GM12892 (cell line): ENCODE measurements around the gene SWSAP1.

Experiments used
- POLR2A ChIP-seq: IDR thresholded peaks from 2 replicates; pipeline ENCODE4 v1.6.1; 2011; ENCODE audit warnings: low read depth, low read length, control low read depth
- POLR2AphosphoS5 ChIP-seq: IDR thresholded peaks from 2 replicates; pipeline ENCODE4 v1.6.1; 2011; ENCODE audit warnings: low read depth, low read length, control low read depth

DNA sequence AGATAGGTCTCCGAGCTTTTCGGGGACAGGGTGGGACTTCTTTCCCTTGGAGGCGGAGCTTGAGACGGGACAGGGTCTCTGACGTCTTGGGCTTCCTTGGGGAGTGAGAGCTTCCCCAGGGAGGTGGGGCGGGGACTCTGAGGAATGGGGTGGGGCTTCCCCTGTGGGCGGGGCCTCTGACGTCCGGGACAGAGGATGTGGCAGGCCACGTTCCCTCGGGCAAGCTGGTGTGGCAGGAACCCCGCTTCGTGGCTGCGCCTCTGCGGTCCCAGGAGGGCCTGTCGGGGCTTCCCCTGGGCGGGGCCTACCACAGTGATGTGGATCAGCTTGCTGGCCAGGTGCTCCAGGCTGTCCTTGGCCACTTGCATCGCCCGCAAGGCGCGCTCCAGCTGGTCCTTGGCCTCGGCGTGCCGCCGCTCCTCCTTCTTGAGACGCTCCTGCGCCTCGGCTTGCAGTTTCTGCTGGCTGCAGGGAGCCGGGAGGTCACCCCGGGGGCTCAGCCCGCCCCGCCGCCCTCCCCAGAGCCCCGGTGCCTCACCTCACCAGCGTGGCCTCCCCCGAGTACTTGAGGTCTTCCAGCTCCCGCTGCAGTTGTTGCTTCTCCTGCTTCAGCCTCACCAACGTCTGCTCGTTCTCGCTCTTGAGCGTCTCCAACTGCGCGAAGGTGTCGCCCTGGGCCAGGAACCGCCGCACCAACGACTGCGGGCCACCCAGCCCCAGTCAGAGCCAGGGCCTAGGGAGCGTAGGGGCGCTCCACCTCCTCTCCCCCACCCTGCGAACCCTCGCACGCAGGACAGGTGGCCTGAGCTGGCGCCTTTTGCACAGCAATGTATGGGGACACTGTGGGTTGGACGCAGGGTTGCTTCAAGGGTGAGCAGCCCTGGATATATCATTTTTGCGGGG lies 47.9 kb downstream of the SWSAP1 start:
- TF ChIP-seq POLR2A: no peak
- no peak for TF ChIP-seq POLR2AphosphoS5
